ENCODE data around the gene CXCL9.

- no peak for TF ChIP-seq POLR2A (IDR thresholded peaks at IDR 0.05; ENCODE audit: extremely low read depth, insufficient read length)
- no peak for TF ChIP-seq CTCF (IDR thresholded peaks at IDR 0.05; ENCODE audit: low read depth, low read length)
- peak; percentile 83 for TF ChIP-seq MAX (IDR thresholded peaks at IDR 0.05; ENCODE audit: low read depth, low read length)
- TF ChIP-seq MYC (IDR thresholded peaks at IDR 0.05; ENCODE audit: low read depth, low read length): peak; percentile 87
Observed at GRCh38 chr4:76003035-76003434, 4.3 kb downstream of the CXCL9 start.
